Esophagus muscularis mucosa (tissue), 4 donors: ENCODE measurements around the gene LDLRAD2.

Experiments used
- EP300 ChIP-seq: sonication (generic); formaldehyde crosslinking; IDR thresholded peaks from one replicate; pipeline ENCODE4 v1.6.1; 2017; ENCODE audit warnings: antibody characterized with exemption
- POLR2A ChIP-seq: fragments of 450-650 bp; IDR thresholded peaks from one replicate; pipeline ENCODE4 v1.6.1; 2017; ENCODE audit warnings: antibody characterized with exemption, moderate library complexity, mild to moderate bottlenecking, low read depth
- POLR2AphosphoS5 ChIP-seq, 2 donors: sonication (generic); formaldehyde crosslinking; IDR thresholded peaks; one replicate each; pipeline ENCODE4 v1.6.1; 2017; ENCODE audit warnings: antibody characterized with exemption in 2 of 2
- TF ChIP-seq, protein P1 (sequence below), 3 experiments: fragments of 200-600 bp in 2 of 3; fragments of 450-650 bp in 1 of 3; sonication (generic) in 2 of 3; IDR thresholded peaks; one replicate each; pipeline ENCODE4 v1.5.1; 2017 to 2019; ENCODE audit warnings: antibody characterized with exemption in 3 of 3, mild to moderate bottlenecking in 2 of 3, moderate library complexity in 1 of 3

DNA sequence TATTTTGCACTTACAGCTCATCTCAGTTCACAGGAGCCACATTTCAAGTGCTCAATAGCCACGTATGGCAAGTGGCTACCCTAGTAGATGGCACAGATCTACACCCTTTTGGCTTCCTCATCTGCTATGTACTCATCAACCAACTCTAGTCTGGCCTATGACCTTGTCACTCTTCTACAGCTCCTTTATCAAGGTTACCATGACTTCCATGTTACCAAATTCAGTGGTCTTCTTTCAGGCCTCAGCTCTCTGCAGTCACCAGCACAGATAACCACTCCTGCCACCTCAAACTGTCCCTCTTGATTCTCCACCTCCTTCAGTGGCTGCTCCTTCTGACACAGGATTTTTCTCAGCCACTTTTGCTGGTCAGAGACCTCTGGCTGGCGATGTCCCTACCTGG is 17.4 kb upstream of the LDLRAD2 start:
- TF ChIP-seq POLR2A: no peak
- TF ChIP-seq, protein P1, sequence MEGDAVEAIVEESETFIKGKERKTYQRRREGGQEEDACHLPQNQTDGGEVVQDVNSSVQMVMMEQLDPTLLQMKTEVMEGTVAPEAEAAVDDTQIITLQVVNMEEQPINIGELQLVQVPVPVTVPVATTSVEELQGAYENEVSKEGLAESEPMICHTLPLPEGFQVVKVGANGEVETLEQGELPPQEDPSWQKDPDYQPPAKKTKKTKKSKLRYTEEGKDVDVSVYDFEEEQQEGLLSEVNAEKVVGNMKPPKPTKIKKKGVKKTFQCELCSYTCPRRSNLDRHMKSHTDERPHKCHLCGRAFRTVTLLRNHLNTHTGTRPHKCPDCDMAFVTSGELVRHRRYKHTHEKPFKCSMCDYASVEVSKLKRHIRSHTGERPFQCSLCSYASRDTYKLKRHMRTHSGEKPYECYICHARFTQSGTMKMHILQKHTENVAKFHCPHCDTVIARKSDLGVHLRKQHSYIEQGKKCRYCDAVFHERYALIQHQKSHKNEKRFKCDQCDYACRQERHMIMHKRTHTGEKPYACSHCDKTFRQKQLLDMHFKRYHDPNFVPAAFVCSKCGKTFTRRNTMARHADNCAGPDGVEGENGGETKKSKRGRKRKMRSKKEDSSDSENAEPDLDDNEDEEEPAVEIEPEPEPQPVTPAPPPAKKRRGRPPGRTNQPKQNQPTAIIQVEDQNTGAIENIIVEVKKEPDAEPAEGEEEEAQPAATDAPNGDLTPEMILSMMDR (IDR thresholded peaks at IDR 0.05): no peak
- TF ChIP-seq POLR2AphosphoS5 (IDR thresholded peaks at IDR 0.05): no peak
- no peak for TF ChIP-seq EP300
